Esophagus muscularis mucosa (tissue), 4 donors: ENCODE data around the gene PSEN1. TPM values are rescaled to one million over a fixed set of nuclear protein-coding genes. Genes with fewer than 3 reads are reported as not detected.

Experiments used
- DNase-seq: peaks from one replicate; pipeline ENCODE4 v3.0.0-alpha.2; 2017; ENCODE audit errors: extremely low spot score
- H3K27ac ChIP-seq, 4 donors: fragments of 200-600 bp; sonication (generic); replicated peaks in 1 of 4; 1 replicate in 3 of 4; 2 replicates in 1 of 4; pipeline ENCODE4 v1.5.1; 2016 to 2019; ENCODE audit warnings: mild to moderate bottlenecking in 1 of 4
- H3K27me3 ChIP-seq, 4 donors: fragments of 200-600 bp; sonication (generic); one replicate each; pipeline versions ENCODE4 v1.5.1 to v1.6.0; 2016 to 2019
- H3K36me3 ChIP-seq, 4 donors: fragments of 200-600 bp; sonication (generic); one replicate each; pipeline ENCODE4 v1.5.1; 2016 to 2019
- H3K4me1 ChIP-seq, 4 donors: fragments of 200-600 bp; sonication (generic); one replicate each; pipeline ENCODE4 v1.5.1; 2016 to 2019
- H3K4me3 ChIP-seq, 4 donors: fragments of 200-600 bp; sonication (generic); 1 replicate in 2 of 4; 2 replicates in 2 of 4; pipeline ENCODE4 v1.5.1; 2016 to 2019; ENCODE audit warnings: mild to moderate bottlenecking in 4 of 4, moderate library complexity in 1 of 4
- H3K9me3 ChIP-seq, 4 donors: fragments of 200-600 bp; sonication (generic); 1 replicate in 3 of 4; 2 replicates in 1 of 4; pipeline ENCODE4 v1.5.1; 2016 to 2019
- CTCF ChIP-seq, 3 experiments: fragments of 200-600 bp in 2 of 3; fragments of 450-650 bp in 1 of 3; sonication (generic) in 2 of 3; IDR thresholded peaks; one replicate each; pipeline ENCODE4 v1.5.1; 2017 to 2019; ENCODE audit warnings: antibody characterized with exemption in 3 of 3, mild to moderate bottlenecking in 2 of 3, moderate library complexity in 1 of 3
- EP300 ChIP-seq: sonication (generic); formaldehyde crosslinking; IDR thresholded peaks from one replicate; pipeline ENCODE4 v1.6.1; 2017; ENCODE audit warnings: antibody characterized with exemption
- POLR2A ChIP-seq: fragments of 450-650 bp; IDR thresholded peaks from one replicate; pipeline ENCODE4 v1.6.1; 2017; ENCODE audit warnings: antibody characterized with exemption, moderate library complexity, mild to moderate bottlenecking, low read depth
- POLR2AphosphoS5 ChIP-seq, 2 donors: sonication (generic); formaldehyde crosslinking; IDR thresholded peaks; one replicate each; pipeline ENCODE4 v1.6.1; 2017; ENCODE audit warnings: antibody characterized with exemption in 2 of 2
- WGBS: methylation state at CpG from one replicate; pipeline ENCODE4 v1.1.5; 2018; 5-methylcytosine and 5-hydroxymethylcytosine counted together
- intact Hi-C: fragments of 100-400 bp; cut with DNase I; formaldehyde crosslinking; loops from one replicate; pipeline ENCODE4 v1.15.1; 2023
- total RNA-seq, 4 donors: library from RNA; depleted of rRNA; stranded (reverse); fragments of >200 nt; gene quantifications; one replicate each; pipeline versions ENCODE4 v1.1.0 to v1.2.1, GENCODE V29; 2016

PSEN1 gene
- total RNA-seq, 4 donors from 2014 or later = 31.7 to 39.0 (median 38.3) TPM

- peaks cover 0 to 58% (median 16%) of the 10 kb centered on the region in 4 donors for H3K36me3 ChIP-seq
- WGBS = 85% methylated on average over 20 of the region's 29 CpGs
- DNase-seq = no peak
- no peak for TF ChIP-seq POLR2A
- TF ChIP-seq POLR2AphosphoS5 (IDR thresholded peaks at IDR 0.05) = no peak
- TF ChIP-seq CTCF (IDR thresholded peaks at IDR 0.05) = no peak
- H3K9me3 ChIP-seq = no peaks in the 10 kb centered on the region
- no peak overlapping the region for H3K4me3 ChIP-seq
- no peaks in the 10 kb centered on the region for H3K27me3 ChIP-seq
- intact Hi-C loops = no loop called here
- H3K4me1 ChIP-seq = no peaks in the 10 kb centered on the region
- H3K27ac ChIP-seq = no peak overlapping the region
Observed at GRCh38 chr14:73252491-73253322, 116.4 kb downstream of the PSEN1 start.

- H3K36me3 ChIP-seq = peaks cover 0 to 58% (median 16%) of the 10 kb centered on the region in 4 donors
Observed at GRCh38 chr14:73253323-73253610, 117.0 kb downstream of the PSEN1 start.

GRCh38 chr14:73253721-73254120 lies 117.4 kb downstream of the PSEN1 start:
- H3K36me3 ChIP-seq = peaks cover 0 to 60% (median 17%) of the 10 kb centered on the region in 4 donors
- 91% methylated on average over 7 of the region's 12 CpGs for WGBS
- intact Hi-C loops = no loop called here

More at GRCh38 chr14:73253323-73253610, 117.0 kb downstream of the PSEN1 start:
- Histone ChIP-seq H3K4me3 (no peak overlapping the region), H3K4me1 (no peaks in the 10 kb centered on the region), H3K27me3 (no peaks in the 10 kb centered on the region), H3K27ac (no peak overlapping the region), H3K9me3 (no peaks in the 10 kb centered on the region)
- TF ChIP-seq EP300 (no peak), POLR2AphosphoS5 (IDR thresholded peaks at IDR 0.05) (no peak), POLR2A (no peak), CTCF (IDR thresholded peaks at IDR 0.05) (no peak)
- intact Hi-C loops = no loop called here
- no peak for DNase-seq
- 94% methylated on average over 10 of the region's 10 CpGs for WGBS

GRCh38 chr14:73254247-73255004 lies 118.1 kb downstream of the PSEN1 start:
- Histone ChIP-seq H3K27me3 (no peaks in the 10 kb centered on the region), H3K4me3 (no peak overlapping the region), H3K36me3 (peaks cover 0 to 67% (median 20%) of the 10 kb centered on the region in 4 donors), H3K27ac (no peak overlapping the region), H3K4me1 (no peaks in the 10 kb centered on the region), H3K9me3 (no peaks in the 10 kb centered on the region)
- no peak for DNase-seq
- intact Hi-C loops = no loop called here
- WGBS = 95% methylated on average over 10 of the region's 28 CpGs
- no peak for TF ChIP-seq EP300
- no peak for TF ChIP-seq POLR2A
- no peak for TF ChIP-seq POLR2AphosphoS5 (IDR thresholded peaks at IDR 0.05)
- TF ChIP-seq CTCF (IDR thresholded peaks at IDR 0.05) = no peak

More at GRCh38 chr14:73253721-73254120, 117.4 kb downstream of the PSEN1 start:
- no peak for DNase-seq
- no peaks in the 10 kb centered on the region for H3K4me1 ChIP-seq
- H3K9me3 ChIP-seq = no peaks in the 10 kb centered on the region
- no peak for TF ChIP-seq POLR2AphosphoS5 (IDR thresholded peaks at IDR 0.05)
- no peak for TF ChIP-seq POLR2A
- TF ChIP-seq EP300 = no peak
- no peak for TF ChIP-seq CTCF (IDR thresholded peaks at IDR 0.05)
- no peaks in the 10 kb centered on the region for H3K27me3 ChIP-seq
- H3K27ac ChIP-seq = no peak overlapping the region
- H3K4me3 ChIP-seq = no peak overlapping the region
